Glomerular endothelial cell (primary cell): ENCODE data around the gene TMEM225B. TPM values are rescaled to one million over a fixed set of nuclear protein-coding genes. Genes with fewer than 3 reads are reported as not detected.
"Not testable (repeated sequence)": the region's sequence is repeated elsewhere in the genome, so short reads cannot be mapped to it uniquely, and the experiment has no call there.

Experiments
- DNase-seq: peaks from one replicate; pipeline ENCODE4 v3.0.0-alpha.2; 2011; ENCODE audit warnings: low read depth, low spot score; ENCODE audit errors: extremely low read depth
- total RNA-seq: library from RNA; depleted of rRNA; stranded (reverse); fragments of >200 nt; gene quantifications from 2 replicates; pipeline ENCODE4 v1.2.3, GENCODE V29; 2015

TMEM225B gene
- total RNA-seq, 1 donor from 2014 or later: not detected

GRCh38 chr7:99623091-99623693, 25.1 kb downstream of the TMEM225B start:
- no peak for DNase-seq

GRCh38 chr7:99623702-99624447, 25.8 kb downstream of the TMEM225B start:
- no peak for DNase-seq

GRCh38 chr7:99624484-99624883, 26.4 kb downstream of the TMEM225B start:
- DNase-seq: no peak

- no peak for DNase-seq
These were observed 27.3 kb downstream of the TMEM225B start for GRCh38 chr7:99625321-99625720.

- no peak for DNase-seq
These were observed 27.9 kb downstream of the TMEM225B start for GRCh38 chr7:99625961-99626360.

- no peak for DNase-seq
These were observed 28.6 kb downstream of the TMEM225B start for GRCh38 chr7:99626661-99627060.

GRCh38 chr7:99627513-99627912, 29.4 kb downstream of the TMEM225B start:
- DNase-seq: no peak

- DNase-seq: no peak
These were observed 30.7 kb downstream of the TMEM225B start for GRCh38 chr7:99628471-99629465.

- DNase-seq: no peak
These were observed 31.6 kb downstream of the TMEM225B start for GRCh38 chr7:99629643-99630042.

GRCh38 chr7:99631295-99632109, 33.4 kb downstream of the TMEM225B start:
- no peak for DNase-seq

GRCh38 chr7:99637414-99637813, 39.3 kb downstream of the TMEM225B start:
- not testable (repeated sequence) for DNase-seq

GRCh38 chr7:99638731-99639130, 40.7 kb downstream of the TMEM225B start:
- no peak for DNase-seq

- no peak for DNase-seq
These were observed 41.2 kb downstream of the TMEM225B start for GRCh38 chr7:99639267-99639666.

GRCh38 chr7:99642027-99642426, 44.0 kb downstream of the TMEM225B start:
- no peak for DNase-seq

- DNase-seq: no peak
These were observed 45.4 kb downstream of the TMEM225B start for GRCh38 chr7:99643464-99643863.

- no peak for DNase-seq
These were observed 46.4 kb downstream of the TMEM225B start for GRCh38 chr7:99644431-99644830.

- no peak for DNase-seq
These were observed 47.5 kb downstream of the TMEM225B start for GRCh38 chr7:99645590-99645989.

- no peak for DNase-seq
These were observed 50.8 kb downstream of the TMEM225B start for GRCh38 chr7:99648843-99649242.

GRCh38 chr7:99651290-99651689, 53.2 kb downstream of the TMEM225B start:
- DNase-seq: no peak

GRCh38 chr7:99652671-99653070, 54.6 kb downstream of the TMEM225B start:
- no peak for DNase-seq
